ENCODE results near the gene ORC2. TPM values are rescaled to one million over a fixed set of nuclear protein-coding genes. Genes with fewer than 3 reads are reported as not detected.
"Not testable (repeated sequence)": the region's sequence is repeated elsewhere in the genome, so short reads cannot be mapped to it uniquely, and the experiment has no call there.

Gene ORC2
- total RNA-seq (2014; rRNA removed; shearing (Covaris generic)), result 24.3 and 44.7 TPM in 2 replicates

GRCh38 chr2:200963124-200963917, at the start of gene ORC2:
Gene ORC2 (minus strand): TSS chr2:200963660. CDS start chr2:200958123, 5,537 bp downstream.
- DNase-seq, result peak; percentile 96
- Histone ChIP-seq H3K4me3 (ENCODE audit: insufficient read depth, low read depth, low read length) (peak within 1 kb of the TSS; percentile 99), H3K27me3 (ENCODE audit: control insufficient read depth, insufficient read depth, low read length) (no peaks in the 10 kb centered on the region), H3K36me3 (replicated peaks; ENCODE audit: control insufficient read depth, insufficient read depth, low read length) (peaks cover 3% of the 10 kb centered on the region)

GRCh38 chr2:201008296-201008829, 44.9 kb upstream of the ORC2 start:
- no peaks in the 10 kb centered on the region; the same call in 1 of the 2 replicates for H3K36me3 ChIP-seq (replicated peaks; ENCODE audit: control insufficient read depth, insufficient read depth, low read length)
- H3K4me3 ChIP-seq (ENCODE audit: insufficient read depth, low read depth, low read length), result no peak overlapping the region
- no peak for DNase-seq
- no peaks in the 10 kb centered on the region for H3K27me3 ChIP-seq (ENCODE audit: control insufficient read depth, insufficient read depth, low read length)

GRCh38 chr2:201007584-201007998, 44.1 kb upstream of the ORC2 start:
- no peak for DNase-seq
- Histone ChIP-seq H3K36me3 (replicated peaks; ENCODE audit: control insufficient read depth, insufficient read depth, low read length) (no peaks in the 10 kb centered on the region; the same call in 1 of the 2 replicates), H3K4me3 (ENCODE audit: insufficient read depth, low read depth, low read length) (no peak overlapping the region), H3K27me3 (ENCODE audit: control insufficient read depth, insufficient read depth, low read length) (no peaks in the 10 kb centered on the region)

- Histone ChIP-seq H3K27me3 (ENCODE audit: control insufficient read depth, insufficient read depth, low read length) (no peaks in the 10 kb centered on the region), H3K36me3 (replicated peaks; ENCODE audit: control insufficient read depth, insufficient read depth, low read length) (no peaks in the 10 kb centered on the region; the same call in 1 of the 2 replicates), H3K4me3 (ENCODE audit: insufficient read depth, low read depth, low read length) (no peak overlapping the region)
- no peak for DNase-seq
Observed at GRCh38 chr2:201006704-201007103, 43.2 kb upstream of the ORC2 start.

- Histone ChIP-seq H3K4me3 (ENCODE audit: insufficient read depth, low read depth, low read length) (no peak overlapping the region), H3K36me3 (replicated peaks; ENCODE audit: control insufficient read depth, insufficient read depth, low read length) (no peaks in the 10 kb centered on the region; the same call in 1 of the 2 replicates)
Observed at GRCh38 chr2:201004370-201004769, 40.9 kb upstream of the ORC2 start.

GRCh38 chr2:200993097-200993496, 29.6 kb upstream of the ORC2 start:
- H3K4me3 ChIP-seq (ENCODE audit: insufficient read depth, low read depth, low read length), result no peak overlapping the region
- no peaks in the 10 kb centered on the region for H3K27me3 ChIP-seq (ENCODE audit: control insufficient read depth, insufficient read depth, low read length)
- no peak for DNase-seq
- no peaks in the 10 kb centered on the region for H3K36me3 ChIP-seq (replicated peaks; ENCODE audit: control insufficient read depth, insufficient read depth, low read length)

More at GRCh38 chr2:201004370-201004769, 40.9 kb upstream of the ORC2 start:
- DNase-seq, result no peak
- H3K27me3 ChIP-seq (ENCODE audit: control insufficient read depth, insufficient read depth, low read length), result no peaks in the 10 kb centered on the region

- Histone ChIP-seq H3K36me3 (replicated peaks; ENCODE audit: control insufficient read depth, insufficient read depth, low read length) (no peaks in the 10 kb centered on the region; the same call in 1 of the 2 replicates), H3K27me3 (ENCODE audit: control insufficient read depth, insufficient read depth, low read length) (no peaks in the 10 kb centered on the region), H3K4me3 (ENCODE audit: insufficient read depth, low read depth, low read length) (no peak overlapping the region)
- DNase-seq, result no peak
Observed at GRCh38 chr2:200987137-200987536, 23.7 kb upstream of the ORC2 start.

- H3K36me3 ChIP-seq (replicated peaks; ENCODE audit: control insufficient read depth, insufficient read depth, low read length), result peaks cover 1% of the 10 kb centered on the region; the same call in 1 of the 2 replicates
- no peak overlapping the region for H3K4me3 ChIP-seq (ENCODE audit: insufficient read depth, low read depth, low read length)
- DNase-seq, result no peak
- H3K27me3 ChIP-seq (ENCODE audit: control insufficient read depth, insufficient read depth, low read length), result no peaks in the 10 kb centered on the region
Observed at GRCh38 chr2:200985799-200986198, 22.3 kb upstream of the ORC2 start.

- H3K27me3 ChIP-seq (ENCODE audit: control insufficient read depth, insufficient read depth, low read length), result no peaks in the 10 kb centered on the region
Observed at GRCh38 chr2:200976710-200977109, 13.2 kb upstream of the ORC2 start.

GRCh38 chr2:200975672-200976071, 12.2 kb upstream of the ORC2 start:
- no peak for DNase-seq
- no peaks in the 10 kb centered on the region for H3K27me3 ChIP-seq (ENCODE audit: control insufficient read depth, insufficient read depth, low read length)

More at GRCh38 chr2:200976710-200977109, 13.2 kb upstream of the ORC2 start:
- DNase-seq, result no peak
- Histone ChIP-seq H3K4me3 (ENCODE audit: insufficient read depth, low read depth, low read length) (no peak overlapping the region), H3K36me3 (replicated peaks; ENCODE audit: control insufficient read depth, insufficient read depth, low read length) (peaks cover 1% of the 10 kb centered on the region; the same call in 1 of the 2 replicates)

GRCh38 chr2:200970057-200970456, 6.6 kb upstream of the ORC2 start:
- not testable (repeated sequence) for DNase-seq; H3K36me3 ChIP-seq (replicated peaks; ENCODE audit: control insufficient read depth, insufficient read depth, low read length); H3K27me3 ChIP-seq (ENCODE audit: control insufficient read depth, insufficient read depth, low read length); H3K4me3 ChIP-seq (ENCODE audit: insufficient read depth, low read depth, low read length)

More at GRCh38 chr2:200975672-200976071, 12.2 kb upstream of the ORC2 start:
- no peak overlapping the region for H3K4me3 ChIP-seq (ENCODE audit: insufficient read depth, low read depth, low read length)
- H3K36me3 ChIP-seq (replicated peaks; ENCODE audit: control insufficient read depth, insufficient read depth, low read length), result no peaks in the 10 kb centered on the region; the same call in 1 of the 2 replicates

- Histone ChIP-seq H3K36me3 (replicated peaks; ENCODE audit: control insufficient read depth, insufficient read depth, low read length) (no peaks in the 10 kb centered on the region), H3K27me3 (ENCODE audit: control insufficient read depth, insufficient read depth, low read length) (no peaks in the 10 kb centered on the region)
- no peak for DNase-seq
Observed at GRCh38 chr2:200968735-200969134, 5.3 kb upstream of the ORC2 start.

GRCh38 chr2:200968162-200968561, 4.7 kb upstream of the ORC2 start:
- no peaks in the 10 kb centered on the region for H3K27me3 ChIP-seq (ENCODE audit: control insufficient read depth, insufficient read depth, low read length)
- no peak overlapping the region for H3K4me3 ChIP-seq (ENCODE audit: insufficient read depth, low read depth, low read length)
- no peaks in the 10 kb centered on the region for H3K36me3 ChIP-seq (replicated peaks; ENCODE audit: control insufficient read depth, insufficient read depth, low read length)
- DNase-seq, result no peak

More at GRCh38 chr2:200968735-200969134, 5.3 kb upstream of the ORC2 start:
- H3K4me3 ChIP-seq (ENCODE audit: insufficient read depth, low read depth, low read length), result no peak overlapping the region

GRCh38 chr2:200966770-200967169, 3.3 kb upstream of the ORC2 start:
- no peaks in the 10 kb centered on the region for H3K27me3 ChIP-seq (ENCODE audit: control insufficient read depth, insufficient read depth, low read length)
- no peak overlapping the region for H3K4me3 ChIP-seq (ENCODE audit: insufficient read depth, low read depth, low read length)
- no peak for DNase-seq
- no peaks in the 10 kb centered on the region for H3K36me3 ChIP-seq (replicated peaks; ENCODE audit: control insufficient read depth, insufficient read depth, low read length)

GRCh38 chr2:200964498-200964897, 1.0 kb upstream of the ORC2 start:
- Histone ChIP-seq H3K4me3 (ENCODE audit: insufficient read depth, low read depth, low read length) (peak overlapping the region; percentile 99), H3K36me3 (replicated peaks; ENCODE audit: control insufficient read depth, insufficient read depth, low read length) (no peaks in the 10 kb centered on the region), H3K27me3 (ENCODE audit: control insufficient read depth, insufficient read depth, low read length) (no peaks in the 10 kb centered on the region)
- no peak for DNase-seq

Measured in H7 (cell line).